Body of pancreas (tissue), 4 donors: ENCODE results near the gene HAGHL. TPM values are rescaled to one million over a fixed set of nuclear protein-coding genes. Genes with fewer than 3 reads are reported as not detected.

Experiments used
- ATAC-seq: fragments of 150-250 bp; one replicate; pipeline ENCODE4 v1.9.1; 2016
- DNase-seq, 4 donors: peaks; one replicate each; pipeline ENCODE4 v3.0.0-alpha.2; 2019
- H3K27ac ChIP-seq, 4 donors: fragments of 200-600 bp; sonication (generic); 1 replicate in 3 of 4; 2 replicates in 1 of 4; pipeline versions ENCODE4 v1.5.1 to v1.6.1; 2016 to 2019; ENCODE audit warnings: mild to moderate bottlenecking in 1 of 4, mixed read lengths in 1 of 4, moderate library complexity in 1 of 4
- H3K27me3 ChIP-seq, 2 donors: fragments of 200-600 bp; sonication (generic); one replicate each; pipeline ENCODE4 v1.6.0; 2016; ENCODE audit warnings: mild to moderate bottlenecking in 1 of 2
- H3K36me3 ChIP-seq, 2 donors: fragments of 200-600 bp; sonication (generic); replicated peaks in 1 of 2; 2 replicates each; pipeline ENCODE4 v1.5.1; 2016; ENCODE audit warnings: low read depth in 2 of 2; ENCODE audit not compliant: insufficient read depth in 1 of 2
- H3K4me1 ChIP-seq: fragments of 200-600 bp; sonication (generic); one replicate; pipeline ENCODE4 v1.6.0; 2016
- H3K4me3 ChIP-seq, 2 donors: fragments of 200-600 bp; sonication (generic); 1 replicate in 1 of 2; 2 replicates in 1 of 2; pipeline ENCODE4 v1.5.1; 2016 to 2019
- H3K9me3 ChIP-seq, 3 donors: fragments of 200-600 bp; sonication (generic); 1 replicate in 2 of 3; 2 replicates in 1 of 3; pipeline ENCODE4 v1.5.1; 2016
- POLR2A ChIP-seq, 3 donors: fragments of 450-650 bp; IDR thresholded peaks; one replicate each; pipeline ENCODE4 v1.6.1; 2016; ENCODE audit warnings: antibody characterized with exemption in 3 of 3, mild to moderate bottlenecking in 2 of 3
- WGBS, 2 donors: methylation state at CpG; one replicate each; pipeline ENCODE4 v1.1.5; 2017; 5-methylcytosine and 5-hydroxymethylcytosine counted together
- intact Hi-C: fragments of 100-400 bp; cut with DNase I; formaldehyde crosslinking; loops from one replicate; pipeline ENCODE4 v1.15.1; 2023
- total RNA-seq, 2 donors: library from RNA; depleted of rRNA; stranded (reverse); fragments of >200 nt; gene quantifications; one replicate each; pipeline ENCODE4 v1.1.0, GENCODE V29; 2016
- TF ChIP-seq, protein P1 (sequence below), 7 experiments: fragments of 450-650 bp in 4 of 7; fragments of 200-600 bp in 3 of 7; sonication (generic) in 3 of 7; IDR thresholded peaks; one replicate each; pipeline ENCODE4 v1.5.1; 2016 to 2019; ENCODE audit warnings: antibody characterized with exemption in 7 of 7

HAGHL gene
- total RNA-seq, 2 donors from 2014 or later: 2.6 TPM; not detected in 1

DNA sequence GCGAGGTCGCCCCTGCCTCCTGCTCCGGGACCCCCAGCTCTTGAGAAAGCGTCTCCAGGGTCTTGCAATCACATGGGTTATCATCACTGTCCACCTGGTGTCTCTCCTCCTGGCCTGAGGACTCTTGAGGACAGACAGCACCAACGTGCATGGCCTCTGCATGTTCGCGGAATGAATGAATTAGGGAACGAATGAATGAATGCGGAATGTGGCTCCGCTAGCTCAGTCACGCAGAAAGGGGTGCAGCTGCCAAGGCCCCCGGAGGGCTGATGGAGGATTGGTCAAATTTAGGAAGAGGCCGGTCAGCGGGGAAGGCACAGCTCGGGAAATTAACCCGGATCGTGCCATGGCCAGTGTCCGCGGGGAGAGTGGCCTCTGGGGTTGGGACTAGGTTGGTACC lies 24.6 kb upstream of the HAGHL start:
- H3K27ac ChIP-seq: no peak overlapping the region
- peaks cover 0 to 49% of the 10 kb centered on the region in 2 donors for H3K27me3 ChIP-seq
- DNase-seq: no peak
- intact Hi-C loops: loop anchor here (10.0 kb wide), 1 partner anchor 472 kb away; no protein-coding TSS in a partner anchor
- TF ChIP-seq POLR2A (IDR thresholded peaks at IDR 0.05): no peak
- TF ChIP-seq, protein P1, sequence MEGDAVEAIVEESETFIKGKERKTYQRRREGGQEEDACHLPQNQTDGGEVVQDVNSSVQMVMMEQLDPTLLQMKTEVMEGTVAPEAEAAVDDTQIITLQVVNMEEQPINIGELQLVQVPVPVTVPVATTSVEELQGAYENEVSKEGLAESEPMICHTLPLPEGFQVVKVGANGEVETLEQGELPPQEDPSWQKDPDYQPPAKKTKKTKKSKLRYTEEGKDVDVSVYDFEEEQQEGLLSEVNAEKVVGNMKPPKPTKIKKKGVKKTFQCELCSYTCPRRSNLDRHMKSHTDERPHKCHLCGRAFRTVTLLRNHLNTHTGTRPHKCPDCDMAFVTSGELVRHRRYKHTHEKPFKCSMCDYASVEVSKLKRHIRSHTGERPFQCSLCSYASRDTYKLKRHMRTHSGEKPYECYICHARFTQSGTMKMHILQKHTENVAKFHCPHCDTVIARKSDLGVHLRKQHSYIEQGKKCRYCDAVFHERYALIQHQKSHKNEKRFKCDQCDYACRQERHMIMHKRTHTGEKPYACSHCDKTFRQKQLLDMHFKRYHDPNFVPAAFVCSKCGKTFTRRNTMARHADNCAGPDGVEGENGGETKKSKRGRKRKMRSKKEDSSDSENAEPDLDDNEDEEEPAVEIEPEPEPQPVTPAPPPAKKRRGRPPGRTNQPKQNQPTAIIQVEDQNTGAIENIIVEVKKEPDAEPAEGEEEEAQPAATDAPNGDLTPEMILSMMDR (IDR thresholded peaks at IDR 0.05): no peak
- ATAC-seq: no peak
- peaks cover 9% of the 10 kb centered on the region for H3K4me1 ChIP-seq
- H3K36me3 ChIP-seq: no peaks in the 10 kb centered on the region
- no peak overlapping the region for H3K4me3 ChIP-seq
- WGBS, 2 donors: 70 to 72% methylated on average over 19 of the region's 19 CpGs
- H3K9me3 ChIP-seq: no peaks in the 10 kb centered on the region

DNA sequence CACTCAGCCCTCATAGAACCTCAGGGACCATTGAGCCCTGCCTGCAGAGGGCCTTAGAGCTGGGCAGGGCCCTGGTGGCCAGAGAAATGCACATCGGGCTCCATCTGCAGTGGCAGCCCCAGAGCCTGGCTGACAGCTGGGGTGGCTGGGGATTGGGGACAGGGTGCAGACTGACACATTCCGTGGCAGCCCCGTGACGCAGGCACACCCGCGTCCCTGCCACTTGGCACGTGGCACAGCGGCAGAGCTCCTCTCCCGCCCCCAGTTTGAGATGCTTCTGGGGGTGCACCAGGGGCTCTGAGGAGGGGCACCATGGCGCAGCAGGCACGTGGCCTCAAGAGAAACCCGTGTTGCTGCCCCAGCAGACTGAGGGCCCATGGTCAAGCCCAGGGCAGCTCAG lies 23.5 kb upstream of the HAGHL start:
- 40 to 68% methylated on average over 1 to 12 of the region's 12 CpGs for WGBS, 2 donors
- intact Hi-C loops: loop anchor here (10.0 kb wide), 1 partner anchor 471 kb away; no protein-coding TSS in a partner anchor
- Histone ChIP-seq H3K36me3 (no peaks in the 10 kb centered on the region), H3K27ac (no peak overlapping the region), H3K27me3 (peaks cover 0 to 53% of the 10 kb centered on the region in 2 donors), H3K9me3 (no peaks in the 10 kb centered on the region), H3K4me1 (peaks cover 9% of the 10 kb centered on the region), H3K4me3 (no peak overlapping the region)
- DNase-seq (no peak), ATAC-seq (no peak)
- TF ChIP-seq POLR2A (IDR thresholded peaks at IDR 0.05): no peak
- TF ChIP-seq, protein P1 (IDR thresholded peaks at IDR 0.05): no peak

DNA sequence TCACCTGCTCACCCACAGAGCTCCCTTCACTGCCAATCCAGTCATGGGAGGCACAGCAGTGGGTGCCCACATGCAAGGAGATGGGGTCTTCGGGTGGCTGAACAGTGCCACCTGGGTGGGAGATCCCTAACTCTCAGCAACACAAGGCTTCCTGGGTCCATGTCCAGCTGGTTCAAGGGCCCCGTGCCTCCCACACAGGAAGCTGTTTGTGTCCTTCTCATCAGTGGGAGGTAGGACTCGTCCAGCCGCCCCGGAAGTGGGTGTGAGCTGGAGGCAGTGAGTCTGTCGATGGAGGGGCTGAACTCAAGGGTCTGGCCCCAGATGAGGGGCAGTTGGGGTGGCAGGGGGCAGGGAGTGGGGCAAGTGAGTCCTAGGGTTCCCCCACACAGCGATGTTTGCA lies 22.9 kb upstream of the HAGHL start:
- Histone ChIP-seq H3K4me1 (peaks cover 9% of the 10 kb centered on the region), H3K27me3 (peaks cover 0 to 58% of the 10 kb centered on the region in 2 donors)
- no peak for ATAC-seq

DNA sequence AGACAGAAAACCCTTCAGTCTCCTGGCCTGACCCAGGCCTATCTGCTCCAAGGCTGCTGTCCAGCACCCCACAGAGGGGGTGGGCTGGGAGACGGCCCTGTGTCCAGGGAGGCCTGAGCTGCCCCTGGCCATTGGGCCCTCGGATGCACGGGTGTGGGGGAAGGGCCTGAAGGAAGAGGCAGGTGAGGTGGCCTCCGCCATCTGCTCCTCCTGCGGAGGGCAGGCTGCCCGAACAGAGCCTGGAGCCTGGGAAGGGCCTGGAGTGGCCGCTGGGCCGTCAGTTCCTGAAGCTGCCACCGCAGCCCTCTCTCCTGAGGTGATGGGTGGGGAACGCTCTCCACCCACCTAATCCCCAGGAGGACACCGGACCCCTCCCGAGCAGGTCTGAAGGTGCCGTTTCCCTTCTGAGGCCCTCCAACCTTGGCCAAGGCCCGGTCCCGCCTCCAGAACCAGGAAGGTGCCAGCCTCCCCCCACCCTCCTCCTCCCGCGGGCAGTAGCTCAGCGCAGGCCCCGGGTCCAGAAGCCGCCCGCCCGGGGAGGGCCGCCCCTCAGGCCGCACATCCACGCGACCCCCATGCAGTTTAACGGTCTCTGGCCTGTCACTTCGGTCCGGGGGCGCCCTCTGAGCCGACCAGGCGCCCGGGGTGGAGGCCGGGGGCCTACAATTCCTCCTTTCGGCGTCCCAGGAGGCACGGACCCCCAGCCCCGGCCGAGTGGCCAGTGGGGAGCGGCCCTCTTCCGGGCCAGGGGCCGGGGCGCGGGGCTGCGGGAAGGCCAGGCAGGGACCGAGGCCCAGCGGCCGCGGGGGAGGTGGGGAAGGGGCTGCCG lies 22.1 kb upstream of the HAGHL start:
- Histone ChIP-seq H3K4me3 (no peak overlapping the region), H3K27me3 (peaks cover 0 to 58% of the 10 kb centered on the region in 2 donors)

More for the DNA sequence above, 22.9 kb upstream of the HAGHL start:
- Histone ChIP-seq H3K27ac (no peak overlapping the region), H3K4me3 (no peak overlapping the region), H3K9me3 (no peaks in the 10 kb centered on the region), H3K36me3 (no peaks in the 10 kb centered on the region)
- intact Hi-C loops: loop anchor here (10.0 kb wide), 1 partner anchor 471 kb away; no protein-coding TSS in a partner anchor
- no peak for DNase-seq
- TF ChIP-seq POLR2A (IDR thresholded peaks at IDR 0.05): no peak
- TF ChIP-seq, protein P1 (IDR thresholded peaks at IDR 0.05): no peak
- WGBS, 2 donors: 43 to 54% methylated on average over 5 to 7 of the region's 7 CpGs

More for the DNA sequence above, 22.1 kb upstream of the HAGHL start:
- intact Hi-C loops: loop anchor here (10.0 kb wide), 1 partner anchor 470 kb away; no protein-coding TSS in a partner anchor
- Histone ChIP-seq H3K27ac (no peak overlapping the region), H3K36me3 (no peaks in the 10 kb centered on the region), H3K9me3 (no peaks in the 10 kb centered on the region), H3K4me1 (peaks cover 9% of the 10 kb centered on the region)
- WGBS, 2 donors: 9 to 20% methylated on average over 2 to 45 of the region's 50 CpGs
- DNase-seq (no peak), ATAC-seq (no peak)
- TF ChIP-seq POLR2A (IDR thresholded peaks at IDR 0.05): no peak
- TF ChIP-seq, protein P1 (IDR thresholded peaks at IDR 0.05): no peak
